A549 (cell line): ENCODE results near the gene SETD3. TPM values are rescaled to one million over a fixed set of nuclear protein-coding genes. Genes with fewer than 3 reads are reported as not detected.

ENCODE experiments used
- ATAC-seq, 2 experiments: fragments of 200-7000 bp in 1 of 2; fragments of >200 bp in 1 of 2; cut with Nextera tagmentation in 1 of 2; cut with Tn5 transposase in 1 of 2; 3 replicates each; pipeline versions ENCODE4 v1.8.0 to v1.9.1; 2018 to 2020; ENCODE audit warnings: mild to moderate bottlenecking in 1 of 2, moderate library complexity in 1 of 2
- CTCF ChIA-PET: fragments of 300-600 bp; sonication (Branson Sonifier 250); formaldehyde crosslinking; extraction: SDS; loops from one replicate; lab custom pipeline; 2021; ENCODE audit warnings: antibody characterized with exemption, inconsistent platforms; lab: Yijun Ruan, JAX
- POLR2A ChIA-PET: fragments of 350-600 bp; formaldehyde crosslinking; extraction: SDS; loops from one replicate; lab custom pipeline; 2021; ENCODE audit warnings: antibody characterized with exemption, inconsistent platforms; lab: Yijun Ruan, JAX
- DNase-seq, 2 experiments: peaks; one replicate each; pipeline versions ENCODE4 v3.0.0 to v3.0.0-alpha.2; 2011 to 2016; ENCODE audit warnings: low read depth in 1 of 2, low spot score in 1 of 2
- FAIRE-seq: peaks from 2 replicates; lab custom pipeline; 2011; peaks lifted over from hg19 to GRCh38; lab: Jason Lieb, UNC
- H3K27ac ChIP-seq, 2 experiments: fragments of >200 bp; sonication (Bioruptor Twin); formaldehyde crosslinking; 3 replicates each; pipeline ENCODE4 v1.5.1; 2016 to 2017
- H3K4me1 ChIP-seq: fragments of >200 bp; sonication (Bioruptor Twin); formaldehyde crosslinking; 3 replicates; pipeline ENCODE4 v1.6.1; 2016
- H3K4me2 ChIP-seq: fragments of >200 bp; sonication (Bioruptor Twin); formaldehyde crosslinking; 3 replicates; pipeline ENCODE4 v1.6.1; 2016
- H3K4me3 ChIP-seq: fragments of >200 bp; sonication (Bioruptor Twin); formaldehyde crosslinking; 3 replicates; pipeline ENCODE4 v1.5.1; 2016
- H3K9me3 ChIP-seq: fragments of >200 bp; sonication (Bioruptor Twin); formaldehyde crosslinking; 3 replicates; pipeline ENCODE4 v1.6.1; 2016
- BHLHE40 ChIP-seq: IDR thresholded peaks from 2 replicates; pipeline ENCODE4 v1.6.1; 2012; ENCODE audit warnings: low read depth, low read length, inconsistent platforms
- CHD2 ChIP-seq: fragments of 150-350 bp; IDR thresholded peaks from 2 replicates; pipeline ENCODE4 v1.6.1; 2014; ENCODE audit warnings: low read length; ENCODE audit not compliant: partially characterized antibody
- CHD4 ChIP-seq: fragments of 200-600 bp; sonication (generic); IDR thresholded peaks from 2 replicates; pipeline ENCODE4 v1.6.1; 2016; ENCODE audit warnings: antibody characterized with exemption, mild to moderate bottlenecking, borderline replicate concordance
- E2F6 ChIP-seq: IDR thresholded peaks from 2 replicates; pipeline ENCODE4 v1.6.1; 2012; ENCODE audit warnings: low read depth, borderline replicate concordance
- ESRRA ChIP-seq: fragments of 150-350 bp; IDR thresholded peaks from 2 replicates; pipeline ENCODE4 v1.6.1; 2014; ENCODE audit warnings: mild to moderate bottlenecking, low read length, borderline replicate concordance
- HDAC2 ChIP-seq: fragments of 200-600 bp; sonication (generic); IDR thresholded peaks from 2 replicates; pipeline ENCODE4 v1.6.1; 2016
- HOXB5 ChIP-seq: fragments of 250-450 bp; sonication (Bioruptor Pico); IDR thresholded peaks from 2 replicates; pipeline ENCODE4 v1.5.0; 2020; ENCODE audit warnings: mild to moderate bottlenecking, moderate library complexity
- JUNB ChIP-seq: fragments of >200 bp; sonication (Bioruptor Twin); formaldehyde crosslinking; IDR thresholded peaks from 2 replicates; pipeline ENCODE4 v1.6.1; 2016
- KDM1A ChIP-seq: fragments of 200-600 bp; sonication (generic); IDR thresholded peaks from 2 replicates; pipeline ENCODE4 v1.6.1; 2016; ENCODE audit warnings: low read depth, mild to moderate bottlenecking
- KDM5A ChIP-seq: fragments of 200-600 bp; sonication (generic); IDR thresholded peaks from 2 replicates; pipeline ENCODE4 v1.6.1; 2016; ENCODE audit warnings: antibody characterized with exemption, mild to moderate bottlenecking
- MAX ChIP-seq: IDR thresholded peaks from 2 replicates; pipeline ENCODE4 v1.6.1; 2012
- NFE2L2 ChIP-seq: fragments of 150-350 bp; conservative IDR thresholded peaks from 2 replicates; pipeline ENCODE4 v1.6.1; 2014; ENCODE audit warnings: low read length
- NPAS2 ChIP-seq: fragments of 250-450 bp; sonication (Bioruptor Pico); IDR thresholded peaks from 2 replicates; pipeline ENCODE4 v1.8.0; 2022; ENCODE audit warnings: mild to moderate bottlenecking, moderate library complexity, borderline replicate concordance
- NR3C1 ChIP-seq: fragments of >200 bp; sonication (Bioruptor Twin); formaldehyde crosslinking; IDR thresholded peaks from 3 replicates; pipeline ENCODE4 v1.6.1; 2017
- PHF8 ChIP-seq: fragments of 200-600 bp; sonication (generic); IDR thresholded peaks from 2 replicates; pipeline ENCODE4 v1.6.1; 2016; ENCODE audit warnings: low read depth, mild to moderate bottlenecking, antibody characterized with exemption, moderate library complexity, borderline replicate concordance
- POLR2AphosphoS2 ChIP-seq: conservative IDR thresholded peaks from 2 replicates; pipeline ENCODE4 v1.6.1; 2012; ENCODE audit warnings: low read length, improper control_type of control experiment, inconsistent platforms
- RAD21 ChIP-seq, 2 experiments: fragments of >200 bp in 1 of 2; sonication (Bioruptor Twin) in 1 of 2; formaldehyde crosslinking in 1 of 2; IDR thresholded peaks in 1 of 2; conservative IDR thresholded peaks in 1 of 2; 2 replicates in 1 of 2; 3 replicates in 1 of 2; pipeline ENCODE4 v1.6.1; 2012 to 2018; ENCODE audit warnings: inconsistent platforms in 1 of 2
- RARB ChIP-seq: fragments of 250-450 bp; sonication (Bioruptor Pico); IDR thresholded peaks from 2 replicates; pipeline ENCODE4 v1.8.0; 2021; ENCODE audit warnings: mild to moderate bottlenecking, moderate library complexity
- RCOR1 ChIP-seq: fragments of 150-350 bp; IDR thresholded peaks from 2 replicates; pipeline ENCODE4 v1.6.1; 2014; ENCODE audit warnings: antibody characterized with exemption, low read length, low read depth
- REST ChIP-seq: fragments of 200-600 bp; sonication (generic); IDR thresholded peaks from 2 replicates; pipeline ENCODE4 v1.6.1; 2016; ENCODE audit warnings: antibody characterized with exemption, mild to moderate bottlenecking, moderate library complexity
- RNF2 ChIP-seq: fragments of 200-600 bp; sonication (generic); IDR thresholded peaks from 2 replicates; pipeline ENCODE4 v1.6.1; 2016; ENCODE audit warnings: low read depth, mild to moderate bottlenecking, antibody characterized with exemption, moderate library complexity, borderline replicate concordance
- TP53 ChIP-seq: fragments of 250-450 bp; sonication (Bioruptor Pico); IDR thresholded peaks from 2 replicates; pipeline ENCODE4 v1.5.0; 2021; ENCODE audit warnings: mild to moderate bottlenecking, moderate library complexity
- ZFP36 ChIP-seq: fragments of 450-650 bp; IDR thresholded peaks from 2 replicates; pipeline ENCODE4 v1.6.1; 2014; ENCODE audit warnings: borderline replicate concordance; ENCODE audit not compliant: partially characterized antibody
- WGBS: methylation state at CpG from one replicate; pipeline ENCODE4 v1.1.6; 2017; ENCODE audit errors: missing lambda C conversion rate; 5-methylcytosine and 5-hydroxymethylcytosine counted together
- polyA plus RNA-seq, 4 experiments: library from polyadenylated mRNA; depleted of rRNA in 3 of 4; stranded (reverse); fragments of >200 nt; fragmentation: RNase III in 1 of 4; extraction: RNeasy Plus Mini Kit Qiagen cat#74134 plus additional on column Dnase treatment in 1 of 4; gene quantifications; 2 replicates in 3 of 4; 3 replicates in 1 of 4; pipeline ENCODE4 v1.2.3, GENCODE V29; 2011 to 2017
- TF ChIP-seq, protein P1 (sequence below): fragments of 150-350 bp; IDR thresholded peaks from 2 replicates; pipeline ENCODE4 v1.6.1; 2014; ENCODE audit warnings: low read depth, mild to moderate bottlenecking, low read length

Gene SETD3
- polyA plus RNA-seq, 2 of the 4 experiments (the other 2 are of a cell fraction) = 43.1 to 59.7 TPM

DNA sequence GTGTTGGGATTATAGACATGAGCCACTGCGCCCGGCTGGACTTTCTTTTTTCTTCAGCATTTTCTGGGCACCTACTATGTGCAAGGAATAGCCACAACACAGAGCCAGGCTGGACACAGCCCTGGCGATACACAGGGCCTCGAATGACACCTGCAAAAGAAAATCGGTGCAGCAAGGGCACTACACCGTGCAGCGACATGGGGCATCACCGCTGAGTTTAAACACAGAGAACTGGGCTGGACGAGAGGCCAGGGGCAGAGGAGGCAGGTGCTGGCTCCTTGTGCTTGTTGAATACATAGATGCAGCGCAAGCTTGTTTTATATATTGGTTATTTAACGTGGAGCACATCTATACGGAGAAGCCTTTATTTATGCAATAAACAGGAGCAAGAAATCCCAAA is 92.4 kb downstream of the SETD3 start:
- no peak overlapping the region for H3K4me3 ChIP-seq
- 90% methylated on average over 12 of the region's 12 CpGs for WGBS
- ATAC-seq (no peak), FAIRE-seq (no peak), DNase-seq (no peak)
- peaks cover 10% of the 10 kb centered on the region for H3K4me1 ChIP-seq
- no peak overlapping the region for H3K4me2 ChIP-seq
- no peak overlapping the region for H3K27ac ChIP-seq
- CTCF ChIA-PET = interaction anchor here (0.8 to 12.0 kb wide), 22 partner anchors 8 to 121 kb away, joined by 3 to 178 read pairs (median 6); no protein-coding TSS in a partner anchor
- H3K9me3 ChIP-seq = 0 out of 3 replicates have a peak, but pooled peaks cover 4% of the 10 kb centered on the region
- TF ChIP-seq RAD21 (conservative IDR thresholded peaks at IDR 0.05 in 1 of 2, IDR thresholded peaks at IDR 0.05 in 1 of 2) = no peak
- TF ChIP-seq PHF8 = no peak
- no peak for TF ChIP-seq RCOR1
- no peak for TF ChIP-seq NR3C1
- TF ChIP-seq CHD2 = no peak
- TF ChIP-seq CHD4 = no peak
- no peak for TF ChIP-seq KDM1A
- TF ChIP-seq, protein P1, sequence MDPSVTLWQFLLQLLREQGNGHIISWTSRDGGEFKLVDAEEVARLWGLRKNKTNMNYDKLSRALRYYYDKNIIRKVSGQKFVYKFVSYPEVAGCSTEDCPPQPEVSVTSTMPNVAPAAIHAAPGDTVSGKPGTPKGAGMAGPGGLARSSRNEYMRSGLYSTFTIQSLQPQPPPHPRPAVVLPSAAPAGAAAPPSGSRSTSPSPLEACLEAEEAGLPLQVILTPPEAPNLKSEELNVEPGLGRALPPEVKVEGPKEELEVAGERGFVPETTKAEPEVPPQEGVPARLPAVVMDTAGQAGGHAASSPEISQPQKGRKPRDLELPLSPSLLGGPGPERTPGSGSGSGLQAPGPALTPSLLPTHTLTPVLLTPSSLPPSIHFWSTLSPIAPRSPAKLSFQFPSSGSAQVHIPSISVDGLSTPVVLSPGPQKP = no peak
- no peak for TF ChIP-seq RARB (CRISPR knock-in tag)
- TF ChIP-seq, all 56 proteins: peak for 0
- POLR2A ChIA-PET = no interaction called here

- no peak for DNase-seq
- ATAC-seq = no peak
- TF ChIP-seq KDM5A = no peak
- TF ChIP-seq HDAC2 = no peak
- TF ChIP-seq TP53 (CRISPR knock-in tag) = no peak
- TF ChIP-seq CHD2 = no peak
- TF ChIP-seq ZFP36 = no peak
- TF ChIP-seq HOXB5 = no peak
- no peak for TF ChIP-seq POLR2AphosphoS2
- no peak for TF ChIP-seq ESRRA
- no peak for TF ChIP-seq JUNB
- TF ChIP-seq MAX = no peak
- TF ChIP-seq RARB (CRISPR knock-in tag) = no peak
- TF ChIP-seq RCOR1 = no peak
- no peak for TF ChIP-seq RNF2
- CTCF ChIA-PET = interaction anchor here (1.0 to 12.0 kb wide), 10 partner anchors 7 to 121 kb away, joined by 4 to 178 read pairs (median 9); no protein-coding TSS in a partner anchor
- POLR2A ChIA-PET = no interaction called here
- Histone ChIP-seq H3K4me1 (peaks cover 14% of the 10 kb centered on the region), H3K9me3 (0 out of 3 replicates have a peak, but pooled peaks cover 4% of the 10 kb centered on the region), H3K4me3 (no peak overlapping the region), H3K27ac (no peak overlapping the region), H3K4me2 (no peak overlapping the region)
- WGBS = 91% methylated on average over 5 of the region's 5 CpGs
- no peak for FAIRE-seq
These were observed 92.8 kb downstream of the SETD3 start for GRCh38 chr14:99387880-99388279.

DNA sequence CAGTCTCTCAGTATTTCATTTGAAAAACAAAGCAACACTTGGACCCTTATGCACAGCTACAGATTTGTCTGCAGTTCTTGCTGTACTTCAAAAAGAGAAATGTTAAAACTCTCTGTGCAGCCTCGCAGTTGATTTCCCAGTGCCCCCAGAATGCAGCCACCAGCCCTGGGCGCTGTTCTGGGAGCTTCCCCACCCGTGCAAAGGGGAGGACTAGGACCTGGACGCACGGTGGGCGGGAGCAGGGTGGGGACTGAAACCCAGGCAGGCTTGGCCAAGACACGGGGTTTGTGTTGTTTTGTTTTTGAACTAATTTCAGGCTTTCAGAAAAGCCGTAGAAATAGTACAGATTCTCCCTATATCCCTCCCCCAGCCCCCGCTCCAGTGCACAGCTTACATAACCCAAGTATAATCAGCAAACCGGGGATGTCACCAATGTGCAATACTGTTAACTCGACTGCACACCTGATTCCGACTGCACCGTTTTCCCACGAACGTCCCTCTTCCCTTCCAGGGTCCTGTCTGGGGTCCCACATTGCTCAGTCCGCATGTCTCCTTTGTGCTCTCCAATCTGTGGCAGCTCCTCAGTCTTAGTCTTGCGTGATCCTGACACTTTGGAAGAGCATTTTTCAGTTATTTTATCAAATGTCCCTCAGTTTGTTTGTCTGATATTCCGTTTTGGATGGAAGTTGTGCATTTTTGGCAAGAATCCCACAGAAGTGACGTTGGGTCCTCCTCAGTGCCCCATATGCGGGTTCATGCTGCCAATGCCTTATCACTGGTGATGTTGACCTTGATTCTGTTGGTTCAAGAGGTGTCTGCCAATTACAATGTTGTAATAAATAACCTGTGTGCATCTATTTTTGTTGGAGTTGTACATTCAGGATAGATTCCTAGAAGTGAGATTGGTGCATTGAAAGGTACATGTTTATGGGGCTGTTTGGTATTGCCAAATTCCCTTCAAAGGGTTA is 95.9 kb downstream of the SETD3 start:
- ChIA-PET POLR2A (no interaction called here), CTCF (interaction anchor here (0.6 to 11.9 kb wide), 4 partner anchors 8 to 65 kb away, joined by 4 to 150 read pairs (median 16); no protein-coding TSS in a partner anchor)
- FAIRE-seq (no peak), DNase-seq (no peak), ATAC-seq (no peak)
- peaks cover 26% of the 10 kb centered on the region for H3K4me1 ChIP-seq
- H3K4me3 ChIP-seq = no peak overlapping the region
- 0 out of 3 replicates have a peak, but pooled peaks cover 4% of the 10 kb centered on the region for H3K9me3 ChIP-seq
- 81% methylated on average over 20 of the region's 20 CpGs for WGBS
- no peak overlapping the region for H3K27ac ChIP-seq
- no peak overlapping the region for H3K4me2 ChIP-seq
- TF ChIP-seq ESRRA (no peak), NFE2L2 (no peak), NPAS2 (CRISPR knock-in tag) (no peak), CHD2 (no peak), BHLHE40 (no peak), REST (no peak), E2F6 (no peak), JUNB (no peak), KDM5A (no peak)
